KMS-11 (cell line): ENCODE data around the gene SRR.

Source experiments
- H2AFZ ChIP-seq: fragments of 200-600 bp; sonication (generic); 2 replicates; pipeline ENCODE4 v1.6.1; 2016; ENCODE audit warnings: antibody characterized with exemption, mixed run types, low read depth
- H3K27ac ChIP-seq: fragments of 200-600 bp; sonication (generic); 2 replicates; pipeline ENCODE4 v1.6.1; 2016; ENCODE audit warnings: mild to moderate bottlenecking, mixed run types
- H3K27me3 ChIP-seq: fragments of 200-600 bp; sonication (generic); 2 replicates; pipeline ENCODE4 v1.6.1; 2017; ENCODE audit warnings: mild to moderate bottlenecking, low read depth, mixed run types, moderate library complexity; ENCODE audit not compliant: insufficient read depth
- H3K36me3 ChIP-seq: fragments of 200-600 bp; sonication (generic); 2 replicates; pipeline ENCODE4 v1.6.1; 2017; ENCODE audit warnings: mild to moderate bottlenecking, mixed run types; ENCODE audit not compliant: insufficient read depth
- H3K4me1 ChIP-seq: fragments of 200-600 bp; sonication (generic); 2 replicates; pipeline ENCODE4 v1.6.1; 2016; ENCODE audit warnings: mild to moderate bottlenecking, low read depth, mixed run types; ENCODE audit not compliant: poor library complexity, severe bottlenecking
- H3K4me2 ChIP-seq: fragments of 200-600 bp; sonication (generic); 2 replicates; pipeline ENCODE4 v1.7.0; 2016; ENCODE audit warnings: mild to moderate bottlenecking, mixed run types
- H3K4me3 ChIP-seq: fragments of 200-600 bp; sonication (generic); IDR thresholded peaks from 2 replicates; pipeline ENCODE4 v1.6.1; 2017; ENCODE audit warnings: low read depth, low read length, mixed read lengths; ENCODE audit not compliant: insufficient read depth
- H3K79me2 ChIP-seq: fragments of 200-600 bp; sonication (generic); 2 replicates; pipeline ENCODE4 v1.6.1; 2016; ENCODE audit warnings: low read depth, mixed run types; ENCODE audit not compliant: insufficient read depth
- H3K9ac ChIP-seq: fragments of 200-600 bp; sonication (generic); 2 replicates; pipeline ENCODE4 v1.6.1; 2016; ENCODE audit warnings: mild to moderate bottlenecking, mixed run types
- H4K20me1 ChIP-seq: fragments of 200-600 bp; sonication (generic); 2 replicates; pipeline ENCODE4 v1.6.1; 2016; ENCODE audit warnings: mild to moderate bottlenecking, mixed run types; ENCODE audit not compliant: insufficient read depth
- TF ChIP-seq, protein P1 (sequence below): fragments of 200-600 bp; sonication (generic); conservative IDR thresholded peaks from 2 replicates; pipeline ENCODE4 v1.6.1; 2017; ENCODE audit warnings: low read depth, mild to moderate bottlenecking, antibody characterized with exemption, low read length, moderate library complexity, mixed read lengths

The SRR gene

GRCh38 chr17:2347805-2348685 lies 44.3 kb downstream of the SRR start:
- peaks cover 2% of the 10 kb centered on the region for H3K4me1 ChIP-seq
- H3K36me3 ChIP-seq, result no peaks in the 10 kb centered on the region
- no peak overlapping the region for H3K27ac ChIP-seq
- TF ChIP-seq, protein P1, sequence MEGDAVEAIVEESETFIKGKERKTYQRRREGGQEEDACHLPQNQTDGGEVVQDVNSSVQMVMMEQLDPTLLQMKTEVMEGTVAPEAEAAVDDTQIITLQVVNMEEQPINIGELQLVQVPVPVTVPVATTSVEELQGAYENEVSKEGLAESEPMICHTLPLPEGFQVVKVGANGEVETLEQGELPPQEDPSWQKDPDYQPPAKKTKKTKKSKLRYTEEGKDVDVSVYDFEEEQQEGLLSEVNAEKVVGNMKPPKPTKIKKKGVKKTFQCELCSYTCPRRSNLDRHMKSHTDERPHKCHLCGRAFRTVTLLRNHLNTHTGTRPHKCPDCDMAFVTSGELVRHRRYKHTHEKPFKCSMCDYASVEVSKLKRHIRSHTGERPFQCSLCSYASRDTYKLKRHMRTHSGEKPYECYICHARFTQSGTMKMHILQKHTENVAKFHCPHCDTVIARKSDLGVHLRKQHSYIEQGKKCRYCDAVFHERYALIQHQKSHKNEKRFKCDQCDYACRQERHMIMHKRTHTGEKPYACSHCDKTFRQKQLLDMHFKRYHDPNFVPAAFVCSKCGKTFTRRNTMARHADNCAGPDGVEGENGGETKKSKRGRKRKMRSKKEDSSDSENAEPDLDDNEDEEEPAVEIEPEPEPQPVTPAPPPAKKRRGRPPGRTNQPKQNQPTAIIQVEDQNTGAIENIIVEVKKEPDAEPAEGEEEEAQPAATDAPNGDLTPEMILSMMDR, result no peak
- H3K9ac ChIP-seq, result no peak overlapping the region
- no peak overlapping the region for H3K4me3 ChIP-seq
- no peaks in the 10 kb centered on the region for H4K20me1 ChIP-seq
- H3K4me2 ChIP-seq, result no peak overlapping the region
- H2AFZ ChIP-seq, result no peak overlapping the region
- no peaks in the 10 kb centered on the region for H3K79me2 ChIP-seq
- H3K27me3 ChIP-seq, result no peaks in the 10 kb centered on the region

GRCh38 chr17:2351269-2351668 lies 47.5 kb downstream of the SRR start:
- Histone ChIP-seq H3K27me3 (no peaks in the 10 kb centered on the region), H3K4me2 (no peak overlapping the region), H3K36me3 (no peaks in the 10 kb centered on the region), H3K4me3 (no peak overlapping the region), H3K9ac (no peak overlapping the region), H3K27ac (no peak overlapping the region), H3K79me2 (no peaks in the 10 kb centered on the region), H2AFZ (no peak overlapping the region), H4K20me1 (no peaks in the 10 kb centered on the region), H3K4me1 (peaks cover 9% of the 10 kb centered on the region)
- TF ChIP-seq, protein P1, result no peak

DNA sequence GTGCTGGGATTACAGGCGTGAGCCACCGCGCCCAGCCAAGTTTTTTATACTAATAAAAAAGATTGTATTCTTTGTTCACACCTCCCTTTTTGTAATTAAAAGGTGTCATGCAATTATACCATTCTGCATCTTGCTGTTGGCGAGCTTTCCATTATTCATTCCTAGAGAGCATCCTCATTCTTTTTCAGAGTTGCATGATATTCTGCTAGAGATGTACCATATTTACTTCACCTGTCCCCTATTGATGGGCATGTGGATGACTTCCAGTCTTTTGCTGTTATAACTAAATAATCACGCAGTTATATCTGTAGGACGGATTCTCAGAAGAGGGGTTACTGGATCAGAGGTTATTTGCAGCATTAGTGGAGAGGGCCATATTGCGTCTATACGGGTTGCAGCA lies 50.6 kb downstream of the SRR start:
- no peak overlapping the region for H3K27ac ChIP-seq
- H3K9ac ChIP-seq, result no peak overlapping the region
- no peaks in the 10 kb centered on the region for H4K20me1 ChIP-seq
- no peak overlapping the region for H3K4me3 ChIP-seq
- TF ChIP-seq, protein P1, result no peak
- no peaks in the 10 kb centered on the region for H3K79me2 ChIP-seq
- no peaks in the 10 kb centered on the region for H3K36me3 ChIP-seq
- H3K27me3 ChIP-seq, result no peaks in the 10 kb centered on the region
- peaks cover 9% of the 10 kb centered on the region for H3K4me1 ChIP-seq
- H2AFZ ChIP-seq, result no peak overlapping the region
- no peak overlapping the region for H3K4me2 ChIP-seq

- H3K9ac ChIP-seq, result no peak overlapping the region
- no peak overlapping the region for H3K4me3 ChIP-seq
- H3K4me1 ChIP-seq, result peaks cover 9% of the 10 kb centered on the region
- TF ChIP-seq, protein P1, result no peak
- no peak overlapping the region for H2AFZ ChIP-seq
- H3K36me3 ChIP-seq, result no peaks in the 10 kb centered on the region
- no peak overlapping the region for H3K27ac ChIP-seq
- no peaks in the 10 kb centered on the region for H4K20me1 ChIP-seq
- H3K27me3 ChIP-seq, result no peaks in the 10 kb centered on the region
- no peaks in the 10 kb centered on the region for H3K79me2 ChIP-seq
- no peak overlapping the region for H3K4me2 ChIP-seq
Measured at GRCh38 chr17:2357237-2357636, 53.5 kb downstream of the SRR start.
